Adrenal gland (tissue), 12 donors: ENCODE results near the gene TMEM138. TPM values are rescaled to one million over a fixed set of nuclear protein-coding genes. Genes with fewer than 3 reads are reported as not detected.

Source experiments
- DNase-seq, 7 donors: peaks; one replicate each; pipeline ENCODE4 v3.0.0-alpha.2; 2019 to 2020
- H3K27ac ChIP-seq, 5 donors: fragments of 200-600 bp; sonication (generic) in 4 of 5; 1 replicate in 3 of 5; 2 replicates in 2 of 5; pipeline versions ENCODE4 v1.5.1 to v1.8.0; 2016 to 2020; ENCODE audit warnings: mild to moderate bottlenecking in 1 of 5
- H3K27me3 ChIP-seq: fragments of 200-600 bp; 2 replicates; pipeline ENCODE4 v1.8.0; 2021
- H3K36me3 ChIP-seq, 2 donors: fragments of 200-600 bp; replicated peaks in 1 of 2; 1 replicate in 1 of 2; 2 replicates in 1 of 2; pipeline versions ENCODE4 v1.5.1 to v1.8.0; 2018 to 2022
- H3K4me1 ChIP-seq, 2 donors: fragments of 200-600 bp; replicated peaks in 1 of 2; 1 replicate in 1 of 2; 2 replicates in 1 of 2; pipeline versions ENCODE4 v1.5.1 to v1.8.0; 2018 to 2021
- H3K4me3 ChIP-seq, 4 donors: fragments of 200-600 bp; sonication (generic) in 3 of 4; one replicate each; pipeline ENCODE4 v1.5.1; 2016 to 2018
- H3K9me3 ChIP-seq, 3 donors: fragments of 200-600 bp; sonication (generic) in 1 of 3; replicated peaks in 1 of 3; 1 replicate in 2 of 3; 2 replicates in 1 of 3; pipeline versions ENCODE4 v1.5.1 to v1.8.0; 2016 to 2021
- POLR2A ChIP-seq, 2 donors: fragments of 450-650 bp; IDR thresholded peaks; one replicate each; pipeline ENCODE4 v1.6.1; 2017; ENCODE audit warnings: antibody characterized with exemption in 2 of 2, mild to moderate bottlenecking in 2 of 2, moderate library complexity in 1 of 2
- WGBS, 4 donors: extraction: QIAGEN DNeasy Blood & Tissue Kit in 2 of 4; methylation state at CpG; one replicate each; pipeline versions ENCODE4 v1.1.5 to v1.1.7; 2013 to 2017; 5-methylcytosine and 5-hydroxymethylcytosine counted together
- intact Hi-C, 2 donors: fragments of 100-400 bp; cut with DNase I; formaldehyde crosslinking; loops; one replicate each; pipeline versions ENCODE4 v1.14.1 to v1.15.0; 2022 to 2023
- polyA plus RNA-seq, 3 donors: library from polyadenylated mRNA; stranded (reverse); fragments of 200-250 nt in 2 of 3; fragments of 350-450 nt in 1 of 3; fragmentation: Illumina TruSeq in 1 of 3; extraction: RNeasy Lipid Tissue Mini Kit (QIAGEN cat#74804) in 1 of 3; gene quantifications; one replicate each; pipeline ENCODE4 v1.2.3, GENCODE V29; 2013 to 2014
- total RNA-seq, 9 donors: library from RNA; depleted of rRNA in 4 of 9; stranded (reverse); fragments of >200 nt in 4 of 9; fragments of 120-200 nt in 1 of 9; fragmentation: NEBNext Ultra II Directional in 1 of 9; extraction: Animal tissue kit (Norgen Biotek cat#: 25700) in 1 of 9; gene quantifications; one replicate each; pipeline versions ENCODE4 v1.1.0 to v1.2.4, GENCODE V29; 2013 to 2023
- TF ChIP-seq, protein P1 (sequence below), 6 experiments: fragments of 450-650 bp in 4 of 6; fragments of 200-600 bp in 2 of 6; sonication (generic) in 1 of 6; IDR thresholded peaks; 1 replicate in 5 of 6; 2 replicates in 1 of 6; pipeline versions ENCODE4 v1.5.1 to v1.8.0; 2016 to 2021; ENCODE audit warnings: antibody characterized with exemption in 6 of 6, mild to moderate bottlenecking in 2 of 6, moderate library complexity in 1 of 6
- donor health status: healthy with polysubstance abuse.
- donor health status: Bipolar disorder and iron deficiency.
- donor health status: DM: yes; HTN: yes; CAD: no.
- donor health status: DM: no; HTN: no; CAD: no.
- donor health status: DM: no; HTN: no; CAD: no.
- donor health status: DM: yes; HTN: yes; CAD: no.

Gene TMEM138
- total and polyA plus RNA-seq, 12 donors = 79.4 to 276 (median 147) TPM

DNA sequence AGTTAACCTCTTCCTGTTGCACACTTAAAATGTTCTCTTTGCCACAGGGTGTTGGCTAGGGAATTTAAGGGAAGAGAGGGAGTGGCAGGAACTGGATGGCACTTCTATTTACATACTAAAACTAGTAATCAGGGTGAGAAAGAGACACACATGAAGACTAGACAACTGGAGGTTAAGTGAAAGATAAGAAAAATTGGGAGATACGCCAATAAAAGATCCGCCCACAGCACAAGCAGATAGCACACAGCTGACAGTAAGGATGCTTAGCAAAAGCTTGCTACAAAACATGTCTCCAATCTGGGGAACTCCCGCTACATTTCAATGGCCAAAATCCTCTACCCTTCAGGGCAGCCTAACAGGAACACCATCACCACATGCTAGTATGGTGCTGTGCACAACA lies 54.8 kb downstream of the TMEM138 start:
- Histone ChIP-seq H3K4me1 (peaks cover 5 to 21% of the 10 kb centered on the region in 2 donors), H3K36me3 (peaks cover 0 to 98% of the 10 kb centered on the region in 2 donors), H3K4me3 (no peak overlapping the region), H3K27me3 (no peaks in the 10 kb centered on the region), H3K9me3 (no peaks in the 10 kb centered on the region), H3K27ac (peak overlapping the region in 1 of 5 donors; percentile 27)
- no peak for TF ChIP-seq POLR2A (IDR thresholded peaks at IDR 0.05)
- TF ChIP-seq, protein P1, sequence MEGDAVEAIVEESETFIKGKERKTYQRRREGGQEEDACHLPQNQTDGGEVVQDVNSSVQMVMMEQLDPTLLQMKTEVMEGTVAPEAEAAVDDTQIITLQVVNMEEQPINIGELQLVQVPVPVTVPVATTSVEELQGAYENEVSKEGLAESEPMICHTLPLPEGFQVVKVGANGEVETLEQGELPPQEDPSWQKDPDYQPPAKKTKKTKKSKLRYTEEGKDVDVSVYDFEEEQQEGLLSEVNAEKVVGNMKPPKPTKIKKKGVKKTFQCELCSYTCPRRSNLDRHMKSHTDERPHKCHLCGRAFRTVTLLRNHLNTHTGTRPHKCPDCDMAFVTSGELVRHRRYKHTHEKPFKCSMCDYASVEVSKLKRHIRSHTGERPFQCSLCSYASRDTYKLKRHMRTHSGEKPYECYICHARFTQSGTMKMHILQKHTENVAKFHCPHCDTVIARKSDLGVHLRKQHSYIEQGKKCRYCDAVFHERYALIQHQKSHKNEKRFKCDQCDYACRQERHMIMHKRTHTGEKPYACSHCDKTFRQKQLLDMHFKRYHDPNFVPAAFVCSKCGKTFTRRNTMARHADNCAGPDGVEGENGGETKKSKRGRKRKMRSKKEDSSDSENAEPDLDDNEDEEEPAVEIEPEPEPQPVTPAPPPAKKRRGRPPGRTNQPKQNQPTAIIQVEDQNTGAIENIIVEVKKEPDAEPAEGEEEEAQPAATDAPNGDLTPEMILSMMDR (IDR thresholded peaks at IDR 0.05) = no peak
- 53 to 66% (median 61%) methylated on average over 3 of the region's 3 CpGs for WGBS, 4 donors
- intact Hi-C loops = no loop called here
- DNase-seq = no peak

DNA sequence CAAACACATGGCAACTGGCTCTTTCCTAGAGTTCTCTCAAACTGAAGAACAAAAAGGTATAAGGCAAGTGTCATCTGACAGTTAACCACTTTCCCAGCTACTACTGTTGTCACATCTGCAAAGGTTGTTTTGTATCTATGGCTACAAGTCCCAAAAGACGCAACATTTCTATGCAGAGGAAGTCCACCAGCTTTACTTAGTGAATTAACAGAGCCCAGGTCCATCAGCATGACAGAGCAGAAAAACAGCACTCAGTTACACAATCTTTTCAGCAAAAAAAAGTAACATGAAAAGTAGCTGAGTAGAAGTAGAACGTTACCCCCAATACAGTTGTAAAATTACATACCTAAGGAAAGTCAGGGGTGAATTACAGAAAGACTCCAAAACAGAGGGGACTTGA lies 55.5 kb downstream of the TMEM138 start:
- intact Hi-C loops = no loop called here
- no peak for DNase-seq
- Histone ChIP-seq H3K27me3 (no peaks in the 10 kb centered on the region), H3K36me3 (peaks cover 0 to 93% of the 10 kb centered on the region in 2 donors), H3K4me3 (no peak overlapping the region), H3K4me1 (peaks cover 5 to 26% of the 10 kb centered on the region in 2 donors), H3K9me3 (no peaks in the 10 kb centered on the region), H3K27ac (peak overlapping the region in 1 of 5 donors; percentile 27)
- TF ChIP-seq, protein P1 (IDR thresholded peaks at IDR 0.05) = no peak
- TF ChIP-seq POLR2A (IDR thresholded peaks at IDR 0.05) = no peak
- 69 to 76% (median 71%) methylated on average over 2 of the region's 2 CpGs for WGBS, 4 donors

DNA sequence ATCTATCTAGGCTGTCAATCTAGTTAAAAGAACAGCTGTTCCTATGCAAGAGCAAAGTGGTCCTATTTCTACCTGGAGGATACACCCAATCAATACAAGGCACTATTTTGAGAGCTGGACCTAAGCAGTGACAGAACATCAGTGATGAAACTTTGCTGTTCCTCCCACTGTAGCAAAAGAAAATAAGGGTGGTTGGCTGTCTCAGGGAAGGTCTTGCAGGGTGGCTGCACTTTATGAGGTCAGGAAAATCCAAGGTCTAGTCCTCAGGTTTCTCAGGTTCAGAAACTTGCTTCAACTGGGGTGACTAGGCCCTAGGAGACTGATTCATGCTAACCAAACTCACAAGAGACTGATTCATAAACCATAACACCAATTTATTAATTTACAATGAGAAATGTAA lies 56.0 kb downstream of the TMEM138 start:
- H3K4me3 ChIP-seq = no peak overlapping the region
- intact Hi-C loops = no loop called here
- H3K4me1 ChIP-seq = peaks cover 5 to 26% of the 10 kb centered on the region in 2 donors
- no peak for TF ChIP-seq POLR2A (IDR thresholded peaks at IDR 0.05)
- TF ChIP-seq, protein P1 (IDR thresholded peaks at IDR 0.05) = no peak
- no peak for DNase-seq
- H3K36me3 ChIP-seq = peaks cover 0 to 88% of the 10 kb centered on the region in 2 donors
- peak overlapping the region in 1 of 5 donors; percentile 27 for H3K27ac ChIP-seq
- no peaks in the 10 kb centered on the region for H3K9me3 ChIP-seq
- no peaks in the 10 kb centered on the region for H3K27me3 ChIP-seq

Other genes starting within 250 kb of the TMEM138 start
- gene VPS37C, start 200.9 kb upstream of the TMEM138 start, total RNA-seq = 10 to 100 TPM in 8 of 9 donors, 1 to 10 TPM in 1; 8.6 to 27.9 (median 19.6) TPM
- 10 to 100 TPM; 11.9 to 18.2 (median 14.2) TPM for gene VPS37C, start 200.9 kb upstream of the TMEM138 start, polyA plus RNA-seq
- 1 to 10 TPM in 3 of 9 donors, under 1 TPM in 2, not detected in 4; 0.22 to 2.8 (median 1.4) TPM for gene PGA3, start 158.9 kb upstream of the TMEM138 start, total RNA-seq
- 1 to 10 TPM in 2 of 3 donors, under 1 TPM in 1; 0.11 to 4.1 (median 3.1) TPM for gene PGA3, start 158.9 kb upstream of the TMEM138 start, polyA plus RNA-seq
- gene PGA4, start 140.0 kb upstream of the TMEM138 start, total RNA-seq = 1 to 10 TPM in 6 of 9 donors, under 1 TPM in 2, not detected in 1; 0.65 to 6.8 (median 1.2) TPM
- gene PGA4, start 140.0 kb upstream of the TMEM138 start, polyA plus RNA-seq = 1 to 10 TPM in 1 of 3 donors, under 1 TPM in 1, not detected in 1; 0.42 to 3.1 TPM
- gene PGA5, start 121.2 kb upstream of the TMEM138 start, total RNA-seq = 1 to 10 TPM in 1 of 9 donors, under 1 TPM in 5, not detected in 3; 0.28 to 1.1 (median 0.73) TPM
- gene PGA5, start 121.2 kb upstream of the TMEM138 start, polyA plus RNA-seq = under 1 TPM in 2 of 3 donors, not detected in 1; 0.32 to 0.71 TPM
- gene VWCE, start 67.1 kb upstream of the TMEM138 start, total RNA-seq = 1 to 10 TPM in 7 of 9 donors, under 1 TPM in 2; 0.69 to 4.4 (median 2.3) TPM
- 1 to 10 TPM in 2 of 3 donors, under 1 TPM in 1; 0.55 to 5.8 (median 3.8) TPM for gene VWCE, start 67.1 kb upstream of the TMEM138 start, polyA plus RNA-seq
- gene DDB1, start 29.3 kb upstream of the TMEM138 start, total RNA-seq = 100 to 1,000 TPM; 405 to 885 (median 642) TPM
- gene DDB1, start 29.3 kb upstream of the TMEM138 start, polyA plus RNA-seq = 100 to 1,000 TPM; 165 to 374 (median 308) TPM
- 100 to 1,000 TPM in 8 of 9 donors, 10 to 100 TPM in 1; 66.9 to 603 (median 255) TPM for gene TKFC, start 29.1 kb upstream of the TMEM138 start, total RNA-seq
- gene TKFC, start 29.1 kb upstream of the TMEM138 start, polyA plus RNA-seq = 100 to 1,000 TPM; 135 to 294 (median 198) TPM
- 1,000 to 10,000 TPM in 3 of 9 donors, 100 to 1,000 TPM in 5, 10 to 100 TPM in 1; 46.1 to 1,306 (median 775) TPM for gene CYB561A3, start 492 bp upstream of the TMEM138 start, total RNA-seq
- gene CYB561A3, start 492 bp upstream of the TMEM138 start, polyA plus RNA-seq = 100 to 1,000 TPM; 108 to 299 (median 284) TPM
- gene TMEM216, start 30.2 kb downstream of the TMEM138 start, total RNA-seq = 10 to 100 TPM in 8 of 9 donors, 1 to 10 TPM in 1; 7.1 to 28.8 (median 13.6) TPM
- 10 to 100 TPM; 16.2 to 23.8 (median 21.3) TPM for gene TMEM216, start 30.2 kb downstream of the TMEM138 start, polyA plus RNA-seq
- 10 to 100 TPM; 24.6 to 77.6 (median 57.1) TPM for gene CPSF7, start 67.6 kb downstream of the TMEM138 start, total RNA-seq
- gene CPSF7, start 67.6 kb downstream of the TMEM138 start, polyA plus RNA-seq = 10 to 100 TPM; 78.8 to 93.5 (median 79.2) TPM
- gene SDHAF2, start 67.8 kb downstream of the TMEM138 start, total RNA-seq = 10 to 100 TPM; 28.0 to 69.6 (median 48.7) TPM
- 10 to 100 TPM; 40.0 to 56.8 (median 47.1) TPM for gene SDHAF2, start 67.8 kb downstream of the TMEM138 start, polyA plus RNA-seq
- 1 to 10 TPM in 3 of 9 donors, under 1 TPM in 3, not detected in 3; 0.06 to 2.2 (median 0.87) TPM for gene LRRC10B, start 146.4 kb downstream of the TMEM138 start, total RNA-seq
- gene LRRC10B, start 146.4 kb downstream of the TMEM138 start, polyA plus RNA-seq = 1 to 10 TPM in 2 of 3 donors, under 1 TPM in 1; 0.97 to 2.6 (median 1.1) TPM
- gene SYT7, start 218.7 kb downstream of the TMEM138 start, total RNA-seq = 1 to 10 TPM in 4 of 9 donors, under 1 TPM in 4, not detected in 1; 0.09 to 6.0 (median 1.0) TPM
- gene SYT7, start 218.7 kb downstream of the TMEM138 start, polyA plus RNA-seq = 1 to 10 TPM; 1.4 to 6.8 (median 6.5) TPM